GM19372 (cell line): ENCODE measurements around the gene QRICH1.

Experiments used
- ATAC-seq: cut with Tn5 transposase; IDR thresholded peaks from one replicate; pipeline ENCODE4 v1.9.1; 2021; ENCODE audit warnings: mild to moderate bottlenecking, low read depth, moderate library complexity; ENCODE audit not compliant: unreplicated experiment

Gene QRICH1, protein sequence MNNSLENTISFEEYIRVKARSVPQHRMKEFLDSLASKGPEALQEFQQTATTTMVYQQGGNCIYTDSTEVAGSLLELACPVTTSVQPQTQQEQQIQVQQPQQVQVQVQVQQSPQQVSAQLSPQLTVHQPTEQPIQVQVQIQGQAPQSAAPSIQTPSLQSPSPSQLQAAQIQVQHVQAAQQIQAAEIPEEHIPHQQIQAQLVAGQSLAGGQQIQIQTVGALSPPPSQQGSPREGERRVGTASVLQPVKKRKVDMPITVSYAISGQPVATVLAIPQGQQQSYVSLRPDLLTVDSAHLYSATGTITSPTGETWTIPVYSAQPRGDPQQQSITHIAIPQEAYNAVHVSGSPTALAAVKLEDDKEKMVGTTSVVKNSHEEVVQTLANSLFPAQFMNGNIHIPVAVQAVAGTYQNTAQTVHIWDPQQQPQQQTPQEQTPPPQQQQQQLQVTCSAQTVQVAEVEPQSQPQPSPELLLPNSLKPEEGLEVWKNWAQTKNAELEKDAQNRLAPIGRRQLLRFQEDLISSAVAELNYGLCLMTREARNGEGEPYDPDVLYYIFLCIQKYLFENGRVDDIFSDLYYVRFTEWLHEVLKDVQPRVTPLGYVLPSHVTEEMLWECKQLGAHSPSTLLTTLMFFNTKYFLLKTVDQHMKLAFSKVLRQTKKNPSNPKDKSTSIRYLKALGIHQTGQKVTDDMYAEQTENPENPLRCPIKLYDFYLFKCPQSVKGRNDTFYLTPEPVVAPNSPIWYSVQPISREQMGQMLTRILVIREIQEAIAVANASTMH

DNA sequence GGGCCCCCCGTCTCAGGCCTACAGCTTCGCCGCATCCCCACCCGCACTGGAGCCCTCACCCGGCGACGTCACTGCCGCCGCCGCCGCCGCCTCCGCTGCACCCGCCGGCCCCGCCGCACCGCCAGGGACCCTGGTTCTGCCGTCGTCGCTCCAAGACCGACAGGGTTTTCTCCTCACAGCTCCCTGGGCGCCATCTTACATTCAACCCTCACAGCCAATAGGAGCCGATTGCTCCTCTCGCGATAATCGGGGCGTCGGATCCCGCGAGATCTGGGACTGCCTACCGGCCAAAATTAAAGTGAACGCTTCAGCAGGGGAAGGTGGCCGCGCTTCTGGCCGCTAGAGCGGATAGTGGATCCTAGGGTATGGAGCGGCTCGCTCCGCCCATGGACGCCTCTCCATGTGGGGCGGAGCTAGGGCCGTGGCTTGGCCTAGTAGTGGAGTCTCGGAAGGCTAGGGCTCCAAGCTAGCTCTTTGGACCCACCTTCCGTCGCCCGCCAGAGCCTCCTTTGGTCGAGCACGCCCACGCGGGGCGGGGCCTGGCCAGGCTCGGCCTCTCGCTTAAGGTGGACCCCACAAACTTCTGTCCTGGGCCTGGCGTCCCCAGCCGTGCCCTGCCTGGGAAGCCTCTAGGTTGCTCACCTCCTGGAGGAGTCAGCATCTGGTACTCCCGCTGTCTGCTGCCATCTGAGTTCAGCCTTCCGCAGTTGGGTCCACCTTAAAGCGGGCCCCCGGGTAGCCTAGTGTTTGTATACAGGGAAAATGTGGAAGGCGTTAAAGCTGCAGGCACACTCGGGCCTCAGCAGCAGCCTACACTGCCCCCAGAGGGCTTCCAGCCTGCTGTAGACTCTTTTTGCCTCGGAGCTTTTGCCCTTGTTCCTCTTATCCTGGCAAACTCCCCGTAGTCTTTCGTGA is at the start of gene QRICH1:
Gene QRICH1 (minus strand): TSS at position 219 of the 915 bp plus-strand sequence. CDS start 17,054 bp downstream, outside the sequence.
- ATAC-seq: peak; percentile 73

DNA sequence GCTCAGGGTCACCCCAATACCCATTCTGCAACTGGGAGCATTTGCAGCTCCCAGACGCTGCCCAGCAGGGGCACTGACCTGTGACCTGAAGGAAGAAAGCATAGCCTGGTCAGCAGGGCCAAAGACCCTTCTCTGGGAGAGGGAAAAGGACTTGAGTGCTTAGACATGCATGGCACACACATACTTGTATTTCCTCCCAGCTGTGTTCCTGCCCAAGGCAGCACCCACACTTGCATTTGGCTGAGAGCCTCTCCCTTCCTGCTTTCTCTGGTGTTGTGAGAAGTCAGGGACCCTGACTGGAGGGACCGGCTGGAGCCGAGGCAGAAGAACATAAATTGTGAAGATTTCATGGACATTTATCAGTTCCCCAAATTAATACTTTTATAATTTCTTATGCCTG is 46.2 kb upstream of the QRICH1 start:
- ATAC-seq: no peak

DNA sequence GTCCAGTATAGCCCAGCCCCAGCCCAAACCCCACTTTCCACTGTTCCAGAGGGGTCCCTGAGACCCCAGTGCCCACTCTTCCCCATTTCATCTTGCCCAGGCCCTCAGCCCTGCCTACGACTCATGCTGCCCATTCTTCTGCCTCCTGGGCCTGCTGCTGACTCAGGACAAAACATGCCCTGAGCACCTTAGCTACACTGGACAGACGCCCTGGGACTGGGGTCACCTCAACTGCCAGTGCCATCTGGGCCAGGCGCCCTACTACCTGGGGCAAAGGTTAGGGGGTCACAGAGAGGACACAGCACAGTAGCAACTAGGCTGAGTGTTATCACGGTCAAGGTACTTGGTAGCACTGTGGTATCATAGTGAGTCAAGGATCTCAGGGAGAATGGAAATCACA is 41.6 kb upstream of the QRICH1 start:
- ATAC-seq: no peak

DNA sequence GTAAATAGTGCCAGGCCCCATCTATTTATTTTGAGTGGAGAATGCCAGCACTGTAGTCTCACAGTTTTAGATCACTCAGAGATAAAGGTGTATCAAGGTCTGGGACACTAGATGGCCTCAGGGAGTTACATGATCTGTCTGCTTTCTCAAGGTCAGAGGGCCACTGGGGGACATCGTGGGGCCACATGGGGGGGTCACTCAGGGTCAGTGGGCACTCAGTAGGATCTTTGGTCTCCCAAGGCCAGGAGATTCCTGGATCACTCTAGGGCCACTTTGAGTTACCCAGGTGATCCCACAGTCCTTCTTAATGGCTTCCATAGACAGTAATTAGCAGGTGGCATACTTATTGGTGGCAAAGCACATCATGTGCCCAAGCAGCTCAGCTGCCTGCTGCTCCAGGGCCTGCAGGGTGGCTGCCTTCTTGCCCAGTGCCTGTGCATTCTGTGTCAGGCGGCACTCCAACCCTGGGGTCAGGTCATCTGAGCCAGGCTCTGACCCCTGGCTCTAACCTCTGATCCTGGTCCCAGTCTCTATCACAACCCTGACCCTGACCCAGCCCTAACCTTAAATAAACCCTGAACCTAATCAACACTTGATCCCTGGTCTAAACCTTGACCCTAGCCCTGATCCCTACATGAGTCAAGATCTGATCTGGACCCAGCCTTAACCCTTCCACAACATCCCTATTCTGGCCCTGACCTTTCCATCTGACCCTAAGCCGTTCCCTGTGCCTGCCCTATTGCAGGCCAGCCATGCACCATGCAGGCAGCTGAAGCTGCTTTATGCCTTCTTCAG is 40.8 kb upstream of the QRICH1 start:
- ATAC-seq: no peak

DNA sequence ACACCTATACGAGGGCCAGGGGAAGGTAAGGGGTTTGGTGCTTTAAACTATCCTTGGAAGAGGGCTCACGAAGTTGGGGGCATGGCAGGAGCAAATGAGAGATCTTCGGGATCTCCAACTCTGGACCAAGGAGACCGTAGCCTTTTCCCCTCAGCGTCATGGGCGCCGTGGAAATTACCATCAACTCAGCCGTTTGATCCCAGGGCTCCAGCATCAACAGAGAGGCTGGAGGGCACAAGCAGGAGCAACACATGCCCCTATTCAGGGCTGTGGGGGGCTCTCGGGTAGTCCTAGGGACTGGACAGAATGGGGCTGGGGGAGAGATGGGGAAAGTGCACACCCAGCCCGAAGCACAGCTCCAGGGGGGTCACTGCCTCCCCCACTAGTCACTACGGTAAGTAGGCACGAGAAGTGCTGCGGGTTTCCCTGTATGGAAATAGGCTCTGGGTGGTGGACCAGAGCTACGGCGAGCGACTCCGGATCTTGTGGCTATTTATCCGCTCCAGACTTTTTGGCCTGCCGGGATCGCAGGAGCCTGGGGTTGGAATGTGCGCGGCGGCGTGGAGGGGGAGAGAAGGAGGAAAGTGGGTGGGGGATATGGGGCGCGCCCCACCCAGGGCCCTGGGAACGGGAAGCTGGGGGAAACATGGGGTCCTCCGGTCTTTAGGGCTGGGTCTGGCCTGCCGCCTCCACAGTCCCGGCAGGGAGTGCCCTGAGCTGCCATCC is 39.5 kb upstream of the QRICH1 start:
- ATAC-seq: no peak

DNA sequence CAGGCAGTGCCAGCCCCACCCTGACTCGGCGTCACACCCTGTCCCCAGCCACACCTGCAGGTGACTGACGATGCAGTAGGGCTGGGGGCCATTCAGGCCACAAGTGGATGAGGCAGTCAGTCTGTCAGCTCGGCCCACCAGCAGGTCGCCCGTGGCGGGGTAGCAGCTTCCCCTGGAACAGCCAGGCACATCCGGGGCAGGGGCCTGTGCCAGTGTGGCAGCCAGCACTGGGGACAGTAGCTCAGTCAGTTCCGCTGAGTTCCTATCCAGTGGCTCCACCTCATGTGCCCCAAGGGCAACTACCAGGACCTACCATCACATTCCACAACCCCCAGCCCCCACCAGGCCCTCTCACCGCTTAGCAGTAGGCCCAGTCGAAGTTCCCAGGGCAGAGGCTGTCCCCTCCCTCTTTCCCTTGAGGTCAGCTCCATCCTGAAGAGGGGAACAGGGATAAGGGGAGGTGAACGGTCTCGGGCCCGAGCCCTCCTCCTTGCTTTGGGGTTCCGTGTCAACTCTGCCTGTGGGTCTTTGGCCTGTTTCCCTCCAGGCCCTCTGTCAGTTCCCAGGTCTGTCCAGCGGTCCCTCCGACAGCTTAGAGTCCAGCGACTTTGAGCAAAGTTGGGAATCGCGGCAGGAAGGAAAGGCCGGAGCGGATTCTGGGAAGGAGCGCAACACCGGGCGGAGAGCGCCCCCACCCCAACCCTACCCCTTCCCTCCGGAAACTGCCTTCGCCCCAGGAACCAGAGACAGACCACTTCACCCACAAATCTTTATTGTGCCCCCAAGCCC is 38.8 kb upstream of the QRICH1 start, which contains the start of gene LAMB2:
Gene LAMB2 (minus strand): TSS at position 614 of the 789 bp plus-strand sequence. CDS start 183 bp downstream, at position 431.
- no peak for ATAC-seq

DNA sequence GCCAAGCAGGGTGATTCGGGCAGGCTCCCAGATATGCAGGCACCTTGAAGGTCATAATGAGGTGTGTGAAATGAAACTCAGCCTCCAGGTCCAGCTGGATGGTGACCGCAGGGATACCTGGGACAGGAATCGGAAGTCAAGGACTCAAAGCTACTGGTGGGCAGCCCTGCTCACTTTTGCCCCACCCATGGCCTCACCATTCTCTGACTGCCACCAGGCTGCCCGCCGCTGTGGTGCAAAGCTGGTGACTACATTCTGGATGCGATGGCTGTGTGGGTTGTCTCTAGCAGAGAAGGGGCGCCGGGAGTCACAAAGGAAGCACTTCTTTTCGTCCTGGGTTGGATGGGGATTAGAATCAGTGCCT is 38.2 kb upstream of the QRICH1 start:
- no peak for ATAC-seq

DNA sequence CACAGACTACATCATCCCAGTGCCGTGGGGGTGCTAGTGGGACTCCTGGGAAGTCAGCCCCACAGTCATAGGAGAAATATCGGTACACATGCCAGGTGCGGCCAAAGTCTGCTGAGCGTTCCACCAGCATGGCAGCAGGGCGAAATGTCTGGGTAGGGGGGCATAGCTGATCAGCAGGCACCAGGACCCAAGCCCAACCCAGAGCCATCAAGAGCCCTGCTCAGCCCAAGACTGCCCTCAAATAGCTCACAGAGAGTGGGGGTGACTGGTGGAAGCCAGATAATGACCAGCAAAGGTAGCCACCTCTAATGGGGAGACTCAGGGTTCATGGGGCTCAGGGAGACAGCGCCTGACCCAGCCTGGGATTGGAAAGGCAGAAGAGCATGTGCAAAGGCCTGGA is 37.7 kb upstream of the QRICH1 start:
- ATAC-seq: no peak

DNA sequence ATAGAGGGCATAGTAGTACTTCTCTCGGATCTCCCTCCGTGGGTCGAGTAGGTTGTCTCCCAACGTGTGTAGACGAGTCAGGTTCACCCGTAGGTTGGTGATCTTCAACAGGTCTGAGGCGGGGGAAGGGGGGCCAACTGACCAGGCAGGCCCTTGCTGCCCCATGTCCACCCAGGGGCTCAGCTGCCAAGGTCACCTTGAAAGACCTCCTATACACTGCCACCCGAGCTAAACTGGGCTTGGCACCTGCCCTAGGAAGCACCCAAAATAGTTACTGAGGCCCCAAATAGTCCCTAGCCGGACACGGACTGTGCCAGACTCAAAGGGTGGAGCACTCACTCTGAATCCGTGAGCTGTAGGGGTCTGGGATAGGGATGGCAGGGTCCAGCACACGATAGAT is 37.2 kb upstream of the QRICH1 start:
- no peak for ATAC-seq

DNA sequence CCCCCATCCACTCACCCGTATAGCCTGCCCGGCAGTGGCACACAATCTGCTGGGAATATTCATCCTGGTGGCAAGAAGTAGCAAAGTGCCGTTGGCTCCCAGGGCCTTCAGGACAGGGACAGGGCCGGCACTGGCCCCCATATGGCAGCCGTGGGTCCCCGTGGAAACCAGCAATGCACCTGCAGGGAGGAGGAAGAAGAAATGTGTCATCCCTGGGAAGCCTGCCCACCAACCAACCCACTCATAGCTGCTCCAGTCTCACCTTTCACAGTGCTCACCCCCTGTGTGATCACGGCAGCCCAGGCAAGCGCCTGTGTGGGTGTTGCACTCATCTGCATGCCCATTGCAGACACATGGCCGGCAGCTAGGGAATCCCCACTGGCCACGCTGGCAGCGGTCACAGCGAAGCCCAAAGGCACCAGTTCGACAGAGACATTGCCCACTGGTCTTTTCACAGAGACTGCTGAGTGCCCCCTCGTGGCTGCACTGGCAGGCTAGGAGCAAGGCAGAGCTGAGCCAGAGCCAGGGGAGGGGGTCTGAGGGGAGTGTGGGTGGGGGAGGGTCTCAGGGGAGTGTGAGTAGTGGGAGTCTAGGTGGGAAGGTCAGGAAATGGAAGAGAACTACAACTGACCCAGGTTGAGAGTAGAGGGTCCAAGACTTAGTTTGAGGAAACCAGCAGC is 31.3 kb upstream of the QRICH1 start:
- ATAC-seq: no peak

DNA sequence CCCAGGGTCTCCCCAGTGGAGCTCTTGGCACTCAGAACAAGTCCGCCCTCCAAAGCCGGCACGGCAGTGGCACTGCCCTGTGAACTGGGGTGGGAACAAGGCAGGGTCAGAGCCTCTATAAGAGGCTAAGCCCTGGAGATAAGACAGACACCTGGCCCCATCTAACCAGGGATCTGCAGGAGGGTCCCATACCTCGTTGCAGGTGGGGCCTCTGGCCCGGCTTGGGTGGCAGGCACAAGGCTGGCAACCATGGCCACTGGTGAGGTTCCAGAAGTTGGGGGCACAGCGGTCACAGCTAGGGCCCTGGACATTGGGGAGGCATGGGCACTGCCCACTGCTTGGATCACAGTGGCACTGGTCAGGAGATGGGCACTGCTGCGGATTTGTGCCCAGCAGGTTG is 30.3 kb upstream of the QRICH1 start:
- ATAC-seq: no peak

DNA sequence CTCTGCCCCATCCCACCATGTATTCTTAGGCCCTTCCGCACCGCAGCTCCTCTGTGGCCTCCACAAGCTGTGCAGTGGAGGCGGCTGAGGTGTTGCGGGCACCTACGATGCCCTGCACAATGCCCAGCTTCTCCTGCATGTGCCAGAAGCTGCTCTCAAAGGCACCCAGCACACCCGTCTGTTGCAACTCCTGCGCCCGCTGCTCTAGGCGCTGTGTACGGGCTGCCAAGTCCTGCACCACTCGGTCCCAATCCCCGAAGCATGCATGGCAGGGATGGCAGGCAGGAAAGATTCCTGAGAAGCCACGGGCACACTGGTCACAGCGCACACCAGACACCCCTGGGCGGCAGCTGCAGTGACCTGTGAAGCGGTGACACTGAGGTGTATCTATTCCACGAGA is 29.8 kb upstream of the QRICH1 start:
- ATAC-seq: no peak

DNA sequence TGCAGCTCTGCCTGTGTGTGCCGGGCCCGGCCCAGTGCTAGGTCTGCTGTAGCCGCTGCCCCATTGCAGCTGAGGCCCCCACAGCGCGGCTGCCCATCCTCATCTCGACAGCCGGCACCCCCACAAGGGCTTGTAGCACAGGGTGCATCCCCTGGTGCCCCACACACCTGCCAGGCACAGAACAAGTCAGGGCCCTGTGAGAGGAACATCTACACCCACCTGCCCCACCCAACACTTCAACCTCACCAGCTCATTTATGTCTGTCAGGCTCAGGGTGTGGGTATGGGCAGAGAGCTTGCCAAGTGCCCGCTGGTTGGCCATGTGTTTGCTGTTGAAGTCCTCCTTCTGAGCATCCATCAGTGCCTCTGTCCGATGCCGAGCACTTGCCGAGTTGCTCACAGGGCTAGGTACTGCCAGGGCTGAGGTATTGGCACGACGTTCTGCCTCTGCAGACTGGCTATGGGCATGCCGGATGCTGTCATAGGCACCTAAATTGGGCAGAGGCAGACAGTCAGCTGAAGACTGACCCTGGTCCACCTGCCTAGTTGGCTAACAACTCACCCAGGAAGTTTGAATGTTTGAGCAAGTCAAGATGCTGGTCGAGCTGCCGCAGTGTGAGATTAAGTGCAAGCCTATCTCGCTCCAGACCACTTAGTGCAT is 29.1 kb upstream of the QRICH1 start:
- ATAC-seq: no peak

DNA sequence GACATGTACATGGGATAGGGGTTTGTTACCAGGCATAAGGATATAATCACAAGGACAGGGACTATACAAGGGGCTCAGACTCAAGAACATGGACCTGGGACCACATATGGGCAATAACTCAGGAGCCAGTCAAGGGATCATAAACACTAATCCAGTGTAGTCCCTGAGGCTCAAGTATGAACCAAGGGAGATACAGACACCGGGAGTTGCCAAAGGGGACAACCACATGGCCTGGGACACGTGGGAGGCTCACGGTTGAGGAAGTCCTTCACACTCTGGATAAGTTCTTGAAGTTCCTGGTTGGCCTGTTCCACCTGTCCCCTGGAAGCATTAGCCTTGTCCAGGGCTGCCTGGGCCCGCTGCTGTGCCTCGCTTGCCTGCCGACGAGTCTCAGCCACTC is 28.6 kb upstream of the QRICH1 start:
- ATAC-seq: no peak

DNA sequence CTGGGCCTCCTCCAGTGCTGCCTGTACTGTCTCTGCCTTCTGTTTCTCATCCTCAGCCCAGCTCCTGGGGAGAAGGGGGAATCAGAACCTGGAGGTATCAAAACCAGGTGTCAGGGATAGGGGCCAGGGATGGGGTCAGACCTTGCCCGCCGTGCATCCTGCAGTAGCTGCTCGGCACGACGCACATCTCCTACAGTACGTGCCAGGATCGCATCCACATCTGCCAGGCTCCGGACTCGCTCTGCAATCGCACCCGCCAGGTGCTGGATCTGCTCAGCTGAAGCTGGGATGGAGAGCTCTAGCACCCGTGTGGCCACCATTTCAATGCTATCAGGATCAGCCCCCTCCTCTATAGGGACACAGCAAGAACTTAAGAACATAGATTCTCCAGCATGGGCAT is 28.2 kb upstream of the QRICH1 start:
- ATAC-seq: no peak

DNA sequence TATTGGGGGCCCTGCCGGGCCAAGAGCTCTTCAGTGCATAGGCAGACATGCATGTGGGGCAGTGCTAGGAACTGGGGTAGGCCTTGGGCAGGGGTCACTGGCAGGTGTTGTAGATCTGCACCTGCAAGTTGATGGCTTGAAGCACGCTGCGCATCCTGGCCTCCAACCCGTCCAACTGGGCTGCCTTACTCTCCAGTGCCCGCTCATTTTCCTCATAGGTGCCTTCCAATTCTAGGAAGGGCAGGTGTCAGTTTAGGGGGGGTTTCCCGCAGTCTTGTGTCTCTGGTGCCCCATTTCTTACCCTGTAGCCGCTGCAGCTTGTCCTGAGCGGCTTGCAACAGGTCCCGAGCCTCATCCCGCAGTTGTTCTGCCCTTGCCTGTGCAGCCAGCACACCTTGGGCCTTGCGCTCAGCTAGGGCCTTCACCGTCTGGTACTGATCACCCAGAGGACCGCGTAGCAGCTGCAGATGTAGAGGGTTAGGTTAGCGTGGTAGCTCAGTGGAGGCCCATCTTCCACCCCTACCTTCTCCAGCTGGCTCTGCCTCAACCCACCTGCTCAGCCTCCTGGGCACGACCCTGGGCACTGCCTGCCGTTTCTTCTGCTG is 27.4 kb upstream of the QRICH1 start:
- no peak for ATAC-seq
